ENCODE results near the gene CTLA4.

CTLA4 gene

DNA sequence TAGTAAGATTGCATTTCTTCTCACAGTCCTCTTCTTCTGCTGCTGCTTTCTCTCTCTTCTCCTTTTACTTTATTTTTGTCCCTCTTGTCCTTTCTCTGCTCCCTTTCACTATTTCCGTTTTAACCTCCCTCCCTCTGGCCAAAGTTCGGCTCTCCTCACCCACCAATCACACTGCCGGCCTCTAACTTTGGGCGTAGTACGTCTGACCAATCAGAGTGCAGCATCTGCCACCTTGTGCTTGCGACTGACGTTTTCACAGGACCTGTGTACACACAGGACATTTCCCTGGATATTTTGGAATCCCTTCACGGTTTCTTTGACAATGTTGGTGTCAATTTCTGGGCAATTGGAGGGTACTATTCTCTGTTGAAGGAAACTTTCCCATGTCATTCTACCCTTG is 46.4 kb downstream of the CTLA4 start:
- DNase-seq (ENCODE audit: insufficient read length, low spot score) = no peak
- no peak for TF ChIP-seq POLR2A (IDR thresholded peaks at IDR 0.05; ENCODE audit: low read depth, low read length)
- FAIRE-seq = no peak

DNA sequence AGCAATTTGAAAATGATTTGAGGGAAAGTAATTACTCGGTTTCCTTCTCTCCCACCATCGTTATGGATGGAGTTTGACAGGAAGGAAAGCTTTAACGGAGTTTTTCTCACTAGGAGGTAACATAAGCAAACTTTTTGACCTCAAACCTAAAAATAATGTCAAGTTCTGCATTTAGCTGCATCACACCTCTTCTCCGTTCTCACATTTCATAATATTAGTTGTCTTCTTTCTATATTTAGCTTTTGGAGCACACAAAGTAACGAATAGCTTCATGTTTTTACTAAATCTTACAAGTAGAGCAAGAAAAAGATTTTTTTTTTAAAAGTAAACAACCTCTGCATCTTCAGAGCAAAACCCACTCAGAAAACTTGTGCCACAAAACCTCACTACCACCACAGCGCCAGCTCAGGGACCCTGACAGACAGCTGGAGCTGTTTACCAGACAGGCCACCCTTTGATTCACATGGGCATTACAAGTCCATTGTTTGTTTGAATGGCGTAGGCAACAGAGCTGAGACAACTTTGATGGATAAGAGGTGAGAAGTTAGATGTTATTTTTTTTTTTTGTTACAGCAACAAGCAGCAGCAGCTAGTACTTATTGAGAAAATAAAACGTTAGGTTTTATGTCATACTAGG is 47.1 kb downstream of the CTLA4 start:
- no peak for TF ChIP-seq POLR2A (IDR thresholded peaks at IDR 0.05; ENCODE audit: low read depth, low read length)
- FAIRE-seq = no peak
- DNase-seq (ENCODE audit: insufficient read length, low spot score) = no peak

DNA sequence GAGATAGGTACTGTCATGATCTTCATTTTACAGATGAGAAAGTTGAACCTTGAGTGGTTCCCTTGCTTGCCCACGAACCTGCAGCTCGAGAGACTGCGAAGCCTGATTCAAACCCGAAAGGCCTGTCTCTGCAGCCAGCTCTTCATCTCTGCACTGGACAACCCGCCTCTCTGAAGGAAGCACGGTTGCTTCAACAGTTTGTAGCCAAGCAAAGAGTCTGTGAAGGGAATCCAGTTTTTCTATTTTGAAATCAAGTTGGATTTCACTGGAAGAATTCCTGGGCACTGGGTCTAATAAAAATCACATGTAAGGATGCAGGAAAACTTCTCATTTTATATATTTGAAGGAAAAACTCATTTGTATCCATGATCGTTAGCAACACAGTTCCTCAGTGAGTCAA is 47.7 kb downstream of the CTLA4 start:
- FAIRE-seq = no peak
- no peak for TF ChIP-seq POLR2A (IDR thresholded peaks at IDR 0.05; ENCODE audit: low read depth, low read length)
- DNase-seq (ENCODE audit: insufficient read length, low spot score) = no peak

DNA sequence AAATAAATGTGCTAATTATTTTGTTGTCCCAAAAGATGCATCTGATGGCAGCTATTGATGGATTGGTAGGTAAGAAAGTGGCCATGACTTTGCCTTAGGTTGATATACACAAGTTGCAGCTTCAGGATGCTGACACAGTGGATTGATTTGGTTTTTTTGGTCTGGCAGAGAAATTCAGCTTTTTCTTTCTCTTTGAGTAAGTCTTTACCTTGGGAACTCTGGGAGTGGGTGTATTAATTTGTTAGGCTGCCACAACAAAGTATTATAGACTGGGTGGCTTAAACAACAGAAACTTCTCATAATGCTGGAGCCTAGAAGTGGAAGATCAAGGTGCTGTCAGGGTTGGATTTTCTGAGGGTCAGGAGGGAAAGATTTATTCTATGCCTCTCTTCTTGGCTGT is 49.2 kb downstream of the CTLA4 start:
- DNase-seq (ENCODE audit: insufficient read length, low spot score) (no peak), FAIRE-seq (no peak)
- no peak for TF ChIP-seq POLR2A (IDR thresholded peaks at IDR 0.05; ENCODE audit: low read depth, low read length)

GRCh38 chr2:203918264-203918663 is 50.7 kb downstream of the CTLA4 start:
- DNase-seq (ENCODE audit: insufficient read length, low spot score) (no peak), FAIRE-seq (no peak)
- no peak for TF ChIP-seq POLR2A (IDR thresholded peaks at IDR 0.05; ENCODE audit: low read depth, low read length)

- DNase-seq (ENCODE audit: insufficient read length, low spot score) (no peak), FAIRE-seq (no peak)
- TF ChIP-seq POLR2A (IDR thresholded peaks at IDR 0.05; ENCODE audit: low read depth, low read length) = no peak
Observed at GRCh38 chr2:203918839-203919238, 51.3 kb downstream of the CTLA4 start.

All from H54 (cell line).